Upper lobe of left lung (tissue), 6 donors: ENCODE measurements around the gene LCN2. TPM values are rescaled to one million over a fixed set of nuclear protein-coding genes. Genes with fewer than 3 reads are reported as not detected.

Source experiments
- ATAC-seq, 2 donors: fragments of 200-7000 bp; cut with Tn5 transposase; one replicate each; pipeline ENCODE4 v1.9.1; 2022; ENCODE audit warnings: mild to moderate bottlenecking in 2 of 2, moderate library complexity in 2 of 2; ENCODE audit not compliant: low FRiP score in 2 of 2
- DNase-seq, 2 donors: peaks; one replicate each; pipeline ENCODE4 v3.0.0-alpha.2; 2019 to 2020
- H3K27ac ChIP-seq, 4 donors: fragments of 200-600 bp; sonication (generic); one replicate each; pipeline ENCODE4 v1.5.1; 2016 to 2019
- H3K27me3 ChIP-seq, 4 donors: fragments of 200-600 bp; sonication (generic); one replicate each; pipeline ENCODE4 v1.5.1; 2017 to 2019
- H3K36me3 ChIP-seq, 4 donors: fragments of 200-600 bp; sonication (generic); one replicate each; pipeline ENCODE4 v1.5.1; 2016 to 2019
- H3K4me1 ChIP-seq, 4 donors: fragments of 200-600 bp; sonication (generic); one replicate each; pipeline ENCODE4 v1.5.1; 2018 to 2019
- H3K4me3 ChIP-seq, 4 donors: fragments of 200-600 bp; sonication (generic); one replicate each; pipeline ENCODE4 v1.5.1; 2017 to 2019; ENCODE audit warnings: mild to moderate bottlenecking in 2 of 4, moderate library complexity in 1 of 4
- H3K9me3 ChIP-seq, 4 donors: fragments of 200-600 bp; sonication (generic); one replicate each; pipeline ENCODE4 v1.5.1; 2018 to 2019
- CTCF ChIP-seq, 6 experiments: fragments of 450-650 bp in 4 of 6; fragments of 200-600 bp in 2 of 6; sonication (generic) in 2 of 6; IDR thresholded peaks; one replicate each; pipeline ENCODE4 v1.5.1; 2016 to 2019; ENCODE audit warnings: antibody characterized with exemption in 6 of 6
- EP300 ChIP-seq, 4 donors: sonication (generic); formaldehyde crosslinking; IDR thresholded peaks; one replicate each; pipeline ENCODE4 v1.5.1; 2017; ENCODE audit warnings: antibody characterized with exemption in 4 of 4, control low read depth in 2 of 4
- POLR2A ChIP-seq, 4 donors: fragments of 450-650 bp; IDR thresholded peaks; one replicate each; pipeline ENCODE4 v1.5.1; 2016 to 2017; ENCODE audit warnings: antibody characterized with exemption in 4 of 4, mild to moderate bottlenecking in 2 of 4
- POLR2AphosphoS5 ChIP-seq, 2 donors: sonication (generic); formaldehyde crosslinking; IDR thresholded peaks; one replicate each; pipeline ENCODE4 v1.5.1; 2017; ENCODE audit warnings: antibody characterized with exemption in 2 of 2
- WGBS, 2 donors: methylation state at CpG; one replicate each; pipeline ENCODE4 v1.1.5; 2017 to 2018; 5-methylcytosine and 5-hydroxymethylcytosine counted together
- total RNA-seq, 6 donors: library from RNA; depleted of rRNA in 4 of 6; stranded (reverse); fragments of >200 nt in 4 of 6; gene quantifications; one replicate each; pipeline versions ENCODE4 v1.1.0 to v1.2.1, GENCODE V29; 2016 to 2021
- donor health status: DM: no; HTN: no; CAD: no; lungs with moderate emphysema.
- donor health status: DM: no; HTN: yes; CAD: no; lungs with severe emphysema.

LCN2 gene
- total RNA-seq, 6 donors from 2014 or later = 9.0 to 193 (median 38.2) TPM

- H3K4me1 ChIP-seq = peaks cover 3 to 9% (median 7%) of the 10 kb centered on the region in 4 donors
- H3K36me3 ChIP-seq = peaks cover 0 to 16% (median 7%) of the 10 kb centered on the region in 4 donors
- H3K27ac ChIP-seq = no peak overlapping the region
- no peak overlapping the region for H3K4me3 ChIP-seq
- no peak for TF ChIP-seq POLR2AphosphoS5 (IDR thresholded peaks at IDR 0.05)
- no peak for TF ChIP-seq CTCF (IDR thresholded peaks at IDR 0.05)
- TF ChIP-seq EP300 (IDR thresholded peaks at IDR 0.05) = no peak
- no peak for TF ChIP-seq POLR2A (IDR thresholded peaks at IDR 0.05)
- WGBS, 2 donors = 89% methylated on average over 16 of the region's 16 CpGs
- DNase-seq = no peak
- no peak for ATAC-seq
- no peaks in the 10 kb centered on the region for H3K9me3 ChIP-seq
- no peaks in the 10 kb centered on the region for H3K27me3 ChIP-seq
These were observed 32.9 kb upstream of the LCN2 start for GRCh38 chr9:128116104-128117083.

GRCh38 chr9:128117613-128118471 is 31.4 kb upstream of the LCN2 start:
- Histone ChIP-seq H3K36me3 (peaks cover 4 to 31% (median 20%) of the 10 kb centered on the region in 4 donors), H3K9me3 (no peaks in the 10 kb centered on the region), H3K27ac (peak overlapping the region in 1 of 4 donors; percentile 13), H3K4me1 (peaks cover 3 to 9% (median 7%) of the 10 kb centered on the region in 4 donors), H3K4me3 (no peak overlapping the region), H3K27me3 (no peaks in the 10 kb centered on the region)
- ATAC-seq (peak; percentile 91 to 93), DNase-seq (peak; percentile 95 to 97)
- TF ChIP-seq CTCF (IDR thresholded peaks at IDR 0.05) = peak; percentile 99 to 100 (median 100)
- TF ChIP-seq EP300 (IDR thresholded peaks at IDR 0.05) = no peak
- TF ChIP-seq POLR2A (IDR thresholded peaks at IDR 0.05) = no peak
- no peak for TF ChIP-seq POLR2AphosphoS5 (IDR thresholded peaks at IDR 0.05)
- 12 to 15% methylated on average over 23 to 27 of the region's 27 CpGs for WGBS, 2 donors

- TF ChIP-seq POLR2A (IDR thresholded peaks at IDR 0.05) (no peak), POLR2AphosphoS5 (IDR thresholded peaks at IDR 0.05) (no peak), CTCF (IDR thresholded peaks at IDR 0.05) (no peak), EP300 (IDR thresholded peaks at IDR 0.05) (no peak)
- H3K9me3 ChIP-seq = no peaks in the 10 kb centered on the region
- H3K27me3 ChIP-seq = no peaks in the 10 kb centered on the region
- ATAC-seq = no peak
- H3K4me1 ChIP-seq = peaks cover 3 to 9% (median 7%) of the 10 kb centered on the region in 4 donors
- 39 to 72% methylated on average over 3 of the region's 3 CpGs for WGBS, 2 donors
- H3K36me3 ChIP-seq = peaks cover 4 to 37% (median 25%) of the 10 kb centered on the region in 4 donors
- no peak overlapping the region for H3K27ac ChIP-seq
- no peak for DNase-seq
- no peak overlapping the region for H3K4me3 ChIP-seq
These were observed 30.8 kb upstream of the LCN2 start for GRCh38 chr9:128118472-128118857.

- Histone ChIP-seq H3K27me3 (no peaks in the 10 kb centered on the region), H3K36me3 (peaks cover 4 to 42% (median 28%) of the 10 kb centered on the region in 4 donors), H3K27ac (no peak overlapping the region), H3K9me3 (no peaks in the 10 kb centered on the region), H3K4me3 (no peak overlapping the region), H3K4me1 (peaks cover 3 to 9% (median 7%) of the 10 kb centered on the region in 4 donors)
- no peak for DNase-seq
- WGBS, 2 donors = 85 to 87% methylated on average over 14 of the region's 15 CpGs
- no peak for ATAC-seq
- TF ChIP-seq POLR2AphosphoS5 (IDR thresholded peaks at IDR 0.05) (no peak), EP300 (IDR thresholded peaks at IDR 0.05) (no peak), CTCF (IDR thresholded peaks at IDR 0.05) (no peak), POLR2A (IDR thresholded peaks at IDR 0.05) (no peak)
These were observed 30.1 kb upstream of the LCN2 start for GRCh38 chr9:128118971-128119665.
